Liver (tissue), 9 donors: Measurements from ENCODE around the gene SYNPO. TPM values are rescaled to one million over a fixed set of nuclear protein-coding genes. Genes with fewer than 3 reads are reported as not detected.

Experiments
- DNase-seq: peaks from one replicate; pipeline ENCODE4 v3.0.0-alpha.2; 2017; ENCODE audit warnings: low spot score
- H3K27ac ChIP-seq, 2 donors: one replicate each; pipeline ENCODE4 v1.7.0; 2013; ENCODE audit warnings: inconsistent platforms in 2 of 2, low read length in 2 of 2, control low read depth in 1 of 2, low read depth in 1 of 2, mild to moderate bottlenecking in 1 of 2
- H3K27me3 ChIP-seq, 4 donors: one replicate each; pipeline versions ENCODE4 v1.6.1 to v1.7.0; 2013; ENCODE audit warnings: low read length in 3 of 4, inconsistent platforms in 1 of 4, mild to moderate bottlenecking in 1 of 4, moderate library complexity in 1 of 4; ENCODE audit not compliant: control insufficient read depth in 4 of 4, insufficient read depth in 4 of 4
- H3K36me3 ChIP-seq, 4 donors: one replicate each; pipeline versions ENCODE4 v1.6.1 to v1.7.0; 2013; ENCODE audit warnings: low read length in 3 of 4, mild to moderate bottlenecking in 3 of 4, low read depth in 1 of 4, moderate library complexity in 1 of 4; ENCODE audit not compliant: control insufficient read depth in 4 of 4, insufficient read depth in 3 of 4
- H3K4me1 ChIP-seq, 4 donors: one replicate each; pipeline versions ENCODE4 v1.6.1 to v1.7.0; 2013; ENCODE audit warnings: low read length in 3 of 4, mild to moderate bottlenecking in 3 of 4, moderate library complexity in 1 of 4; ENCODE audit not compliant: control insufficient read depth in 4 of 4, insufficient read depth in 4 of 4
- H3K4me3 ChIP-seq, 3 donors: one replicate each; pipeline versions ENCODE4 v1.6.1 to v1.7.0; 2013; ENCODE audit warnings: low read length in 3 of 3, control low read depth in 1 of 3, low read depth in 1 of 3, mild to moderate bottlenecking in 1 of 3
- H3K9ac ChIP-seq, 2 donors: one replicate each; pipeline ENCODE4 v1.7.0; 2013; ENCODE audit warnings: low read length in 2 of 2, mild to moderate bottlenecking in 2 of 2, moderate library complexity in 2 of 2, control low read depth in 1 of 2, low read depth in 1 of 2
- H3K9me3 ChIP-seq, 4 donors: one replicate each; pipeline versions ENCODE4 v1.6.1 to v1.7.0; 2013; ENCODE audit warnings: low read length in 3 of 4; ENCODE audit not compliant: control insufficient read depth in 4 of 4
- ATF3 ChIP-seq: IDR thresholded peaks from 2 replicates; pipeline ENCODE4 v1.6.1; 2016; ENCODE audit warnings: antibody characterized with exemption
- EGR1 ChIP-seq, 2 donors: IDR thresholded peaks; 2 replicates each; pipeline ENCODE4 v1.6.1; 2016 to 2018; ENCODE audit warnings: antibody characterized with exemption in 2 of 2, low read depth in 2 of 2
- FOXA1 ChIP-seq: IDR thresholded peaks from 2 replicates; pipeline ENCODE4 v1.6.1; 2016; ENCODE audit warnings: antibody characterized with exemption
- FOXA2 ChIP-seq: IDR thresholded peaks from 2 replicates; pipeline ENCODE4 v1.6.1; 2016; ENCODE audit warnings: antibody characterized with exemption
- GABPA ChIP-seq, 2 donors: IDR thresholded peaks in 1 of 2; conservative IDR thresholded peaks in 1 of 2; 2 replicates each; pipeline ENCODE4 v1.6.1; 2016; ENCODE audit warnings: antibody characterized with exemption in 2 of 2, mild to moderate bottlenecking in 1 of 2, moderate library complexity in 1 of 2
- HNF4A ChIP-seq, 2 donors: conservative IDR thresholded peaks; 2 replicates each; pipeline ENCODE4 v1.6.1; 2016; ENCODE audit warnings: antibody characterized with exemption in 2 of 2, mild to moderate bottlenecking in 2 of 2
- HNF4G ChIP-seq: IDR thresholded peaks from 2 replicates; pipeline ENCODE4 v1.6.1; 2016; ENCODE audit warnings: antibody characterized with exemption
- JUND ChIP-seq, 2 donors: IDR thresholded peaks; 2 replicates each; pipeline ENCODE4 v1.6.1; 2016; ENCODE audit warnings: antibody characterized with exemption in 2 of 2
- MAX ChIP-seq: IDR thresholded peaks from 2 replicates; pipeline ENCODE4 v1.6.1; 2016; ENCODE audit warnings: antibody characterized with exemption
- NR2F2 ChIP-seq: IDR thresholded peaks from 2 replicates; pipeline ENCODE4 v1.6.1; 2016; ENCODE audit warnings: antibody characterized with exemption
- RAD21 ChIP-seq, 2 donors: IDR thresholded peaks; 2 replicates each; pipeline ENCODE4 v1.6.1; 2016; ENCODE audit warnings: antibody characterized with exemption in 2 of 2, mild to moderate bottlenecking in 2 of 2
- RXRA ChIP-seq, 2 donors: IDR thresholded peaks; 2 replicates each; pipeline ENCODE4 v1.6.1; 2017 to 2018; ENCODE audit warnings: antibody characterized with exemption in 2 of 2, mild to moderate bottlenecking in 1 of 2
- SP1 ChIP-seq: IDR thresholded peaks from 2 replicates; pipeline ENCODE4 v1.6.1; 2018; ENCODE audit warnings: antibody characterized with exemption, mild to moderate bottlenecking
- TAF1 ChIP-seq: conservative IDR thresholded peaks from 2 replicates; pipeline ENCODE4 v1.6.1; 2016; ENCODE audit warnings: antibody characterized with exemption, mild to moderate bottlenecking
- YY1 ChIP-seq: IDR thresholded peaks from 2 replicates; pipeline ENCODE4 v1.6.1; 2016; ENCODE audit warnings: antibody characterized with exemption, mild to moderate bottlenecking
- ZBTB33 ChIP-seq: IDR thresholded peaks from 2 replicates; pipeline ENCODE4 v1.6.1; 2016; ENCODE audit warnings: antibody characterized with exemption
- WGBS: extraction: QIAGEN DNeasy Blood & Tissue Kit; methylation state at CpG from one replicate; pipeline ENCODE4 v1.1.7; 2013; 5-methylcytosine and 5-hydroxymethylcytosine counted together
- polyA plus RNA-seq, 2 donors: library from polyadenylated mRNA; stranded (reverse) in 1 of 2; unstranded in 1 of 2; fragments of 200-250 nt in 1 of 2; fragments of >200 nt in 1 of 2; fragmentation: Nextera tagmentation in 1 of 2; extraction: Ambion mirVana in 1 of 2; gene quantifications; one replicate each; pipeline versions ENCODE4 v1.2.1 to v1.2.3, GENCODE V29; 2013 to 2015
- total RNA-seq, 2 donors: library from RNA; depleted of rRNA; stranded (reverse); fragments of >200 nt; gene quantifications; one replicate each; pipeline ENCODE4 v1.2.3, GENCODE V29; 2014
- TF ChIP-seq, protein P1 (sequence below): IDR thresholded peaks from 2 replicates; pipeline ENCODE4 v1.6.1; 2016; ENCODE audit warnings: antibody characterized with exemption, mild to moderate bottlenecking
- donor health status: healthy.
- donor health status: healthy.
- donor health status: healthy.
- donor health status: healthy.
- donor health status: healthy.

SYNPO gene
- total and polyA plus RNA-seq, 4 donors: 1.1 to 36.6 (median 10.7) TPM

DNA sequence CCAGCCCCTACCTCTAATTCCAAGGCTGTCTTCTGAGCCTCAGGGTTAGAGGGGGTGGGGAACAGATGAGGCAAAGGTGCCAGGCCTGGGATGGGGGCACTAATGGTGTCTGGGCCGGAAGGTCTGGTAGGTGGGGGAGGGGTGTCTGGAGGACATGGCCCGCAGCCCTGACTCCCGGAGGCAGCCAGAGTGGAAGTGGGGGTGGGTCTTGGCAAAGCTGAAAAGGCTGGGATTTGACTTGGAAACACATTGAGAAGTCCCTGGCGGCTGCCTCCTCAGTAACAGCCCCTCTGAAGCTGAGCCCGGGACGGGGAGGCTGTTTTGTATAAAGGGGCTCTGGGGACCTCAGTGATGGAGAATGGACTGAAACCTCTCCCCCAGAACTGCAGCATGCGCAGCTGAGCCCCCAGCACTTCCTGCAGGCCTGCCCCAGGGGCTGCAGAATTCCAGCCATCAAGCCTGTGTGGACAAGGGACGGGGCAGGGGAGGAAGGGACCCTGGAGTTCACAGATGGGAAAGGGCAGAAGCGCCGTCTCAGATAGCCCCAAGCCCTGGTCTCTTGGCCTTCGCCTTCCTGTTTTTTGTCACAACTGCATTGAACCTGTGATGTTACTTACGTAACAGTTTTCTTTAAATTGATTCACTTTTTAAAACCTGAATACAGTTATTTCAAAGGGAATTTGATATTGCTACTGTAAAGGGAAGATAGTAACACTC lies 49.3 kb upstream of the SYNPO start:
- WGBS: 51% methylated on average over 12 of the region's 12 CpGs
- no peak for DNase-seq
- H3K27me3 ChIP-seq: no peaks in the 10 kb centered on the region
- H3K4me1 ChIP-seq: peaks cover 9 to 52% (median 39%) of the 10 kb centered on the region in 4 donors
- no peak overlapping the region for H3K9ac ChIP-seq
- peak overlapping the region in 1 of 2 donors; percentile 77 for H3K27ac ChIP-seq
- TF ChIP-seq RAD21 (IDR thresholded peaks at IDR 0.05) (no peak), NR2F2 (peak; percentile 45)
- H3K36me3 ChIP-seq: no peaks in the 10 kb centered on the region
- no peak overlapping the region for H3K4me3 ChIP-seq
- H3K9me3 ChIP-seq: no peaks in the 10 kb centered on the region

GRCh38 chr5:150593593-150593992 lies 46.9 kb upstream of the SYNPO start:
- 77% methylated on average over 4 of the region's 4 CpGs for WGBS
- Histone ChIP-seq H3K9ac (no peak overlapping the region), H3K27ac (no peak overlapping the region), H3K4me3 (no peak overlapping the region), H3K36me3 (no peaks in the 10 kb centered on the region), H3K4me1 (peaks cover 9 to 31% (median 28%) of the 10 kb centered on the region in 4 donors), H3K9me3 (no peaks in the 10 kb centered on the region), H3K27me3 (no peaks in the 10 kb centered on the region)
- TF ChIP-seq ZBTB33: no peak
- TF ChIP-seq FOXA2: no peak
- TF ChIP-seq FOXA1: no peak
- TF ChIP-seq YY1: no peak
- no peak for TF ChIP-seq GABPA (IDR thresholded peaks at IDR 0.05 in 1 of 2, conservative IDR thresholded peaks at IDR 0.05 in 1 of 2)
- no peak for TF ChIP-seq RAD21 (IDR thresholded peaks at IDR 0.05)
- no peak for TF ChIP-seq JUND (IDR thresholded peaks at IDR 0.05)
- no peak for TF ChIP-seq SP1
- TF ChIP-seq, protein P1, sequence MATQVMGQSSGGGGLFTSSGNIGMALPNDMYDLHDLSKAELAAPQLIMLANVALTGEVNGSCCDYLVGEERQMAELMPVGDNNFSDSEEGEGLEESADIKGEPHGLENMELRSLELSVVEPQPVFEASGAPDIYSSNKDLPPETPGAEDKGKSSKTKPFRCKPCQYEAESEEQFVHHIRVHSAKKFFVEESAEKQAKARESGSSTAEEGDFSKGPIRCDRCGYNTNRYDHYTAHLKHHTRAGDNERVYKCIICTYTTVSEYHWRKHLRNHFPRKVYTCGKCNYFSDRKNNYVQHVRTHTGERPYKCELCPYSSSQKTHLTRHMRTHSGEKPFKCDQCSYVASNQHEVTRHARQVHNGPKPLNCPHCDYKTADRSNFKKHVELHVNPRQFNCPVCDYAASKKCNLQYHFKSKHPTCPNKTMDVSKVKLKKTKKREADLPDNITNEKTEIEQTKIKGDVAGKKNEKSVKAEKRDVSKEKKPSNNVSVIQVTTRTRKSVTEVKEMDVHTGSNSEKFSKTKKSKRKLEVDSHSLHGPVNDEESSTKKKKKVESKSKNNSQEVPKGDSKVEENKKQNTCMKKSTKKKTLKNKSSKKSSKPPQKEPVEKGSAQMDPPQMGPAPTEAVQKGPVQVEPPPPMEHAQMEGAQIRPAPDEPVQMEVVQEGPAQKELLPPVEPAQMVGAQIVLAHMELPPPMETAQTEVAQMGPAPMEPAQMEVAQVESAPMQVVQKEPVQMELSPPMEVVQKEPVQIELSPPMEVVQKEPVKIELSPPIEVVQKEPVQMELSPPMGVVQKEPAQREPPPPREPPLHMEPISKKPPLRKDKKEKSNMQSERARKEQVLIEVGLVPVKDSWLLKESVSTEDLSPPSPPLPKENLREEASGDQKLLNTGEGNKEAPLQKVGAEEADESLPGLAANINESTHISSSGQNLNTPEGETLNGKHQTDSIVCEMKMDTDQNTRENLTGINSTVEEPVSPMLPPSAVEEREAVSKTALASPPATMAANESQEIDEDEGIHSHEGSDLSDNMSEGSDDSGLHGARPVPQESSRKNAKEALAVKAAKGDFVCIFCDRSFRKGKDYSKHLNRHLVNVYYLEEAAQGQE: no peak
- no peak for TF ChIP-seq RXRA (IDR thresholded peaks at IDR 0.05)
- no peak for TF ChIP-seq HNF4G
- DNase-seq: no peak

GRCh38 chr5:150593996-150594395 lies 46.5 kb upstream of the SYNPO start:
- H3K4me3 ChIP-seq: no peak overlapping the region
- H3K27ac ChIP-seq: no peak overlapping the region
- H3K4me1 ChIP-seq: peaks cover 9 to 27% (median 24%) of the 10 kb centered on the region in 4 donors
- H3K36me3 ChIP-seq: no peaks in the 10 kb centered on the region
- 83% methylated on average over 7 of the region's 7 CpGs for WGBS
- no peaks in the 10 kb centered on the region for H3K27me3 ChIP-seq
- DNase-seq: no peak
- H3K9me3 ChIP-seq: no peaks in the 10 kb centered on the region
- no peak overlapping the region for H3K9ac ChIP-seq
- TF ChIP-seq FOXA2 (no peak), NR2F2 (no peak), TAF1 (no peak), JUND (IDR thresholded peaks at IDR 0.05) (no peak), ATF3 (no peak), YY1 (no peak), SP1 (no peak), ZBTB33 (no peak), HNF4G (no peak), MAX (no peak), EGR1 (IDR thresholded peaks at IDR 0.05; ENCODE audit: low read depth in 2 of 2) (no peak), FOXA1 (no peak), HNF4A (conservative IDR thresholded peaks at IDR 0.05) (no peak)
